ENCODE measurements around the gene CD177. TPM values are rescaled to one million over a fixed set of nuclear protein-coding genes. Genes with fewer than 3 reads are reported as not detected.

Gene CD177
- total and polyA plus RNA-seq, 2 donors (not counting 3 experiments of a cell fraction or from before 2014, with no cell fraction given): 0.18 TPM; not detected in 1

DNA sequence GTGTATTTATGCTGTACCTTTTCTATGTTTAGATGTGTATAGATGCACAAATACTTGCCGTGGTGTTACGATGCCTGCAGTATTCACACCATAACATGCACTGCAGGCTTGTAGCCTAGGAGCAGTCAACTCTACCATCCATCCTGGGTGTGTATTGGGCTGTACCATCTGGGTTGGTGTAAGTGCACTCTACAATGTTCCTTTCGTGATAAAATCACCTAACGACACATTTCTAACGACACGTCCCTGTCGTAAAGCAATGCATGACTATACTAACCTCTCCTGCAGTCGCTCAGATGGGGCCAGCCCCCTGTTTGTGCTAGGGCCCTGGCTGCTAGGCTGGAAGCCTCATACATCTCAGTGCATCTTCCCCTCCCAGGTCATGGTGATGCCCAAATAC, 18.4 kb downstream of the CD177 start:
- intact Hi-C loops (cut with micrococcal nuclease) (no loop called here), dilution Hi-C loops (cut with MboI; ENCODE audit: extremely low pct_ligation_motif_present, low sequenced_read_pairs) (no loop called here)
- Histone ChIP-seq H3K9me3 (replicated peaks; ENCODE audit: control insufficient read depth, insufficient read depth, low read length) (no peaks in the 10 kb centered on the region), H2AFZ (ENCODE audit: low read depth, low read length) (no peak overlapping the region), H3K9ac (replicated peaks; ENCODE audit: extremely low read depth, insufficient read depth, low read length) (no peak overlapping the region), H3K36me3 (ENCODE audit: control insufficient read depth in 2 of 2, extremely low read depth in 1 of 2, insufficient read depth in 2 of 2, low read length in 2 of 2) (no peaks in the 10 kb centered on the region), H3K9me1 (replicated peaks; ENCODE audit: control insufficient read depth, extremely low read depth, insufficient read depth, low read length) (no peaks in the 10 kb centered on the region), H3K4me2 (ENCODE audit: insufficient read depth, low read length) (no peak overlapping the region), H3K4me3 (replicated peaks in 1 of 3; ENCODE audit: insufficient read depth in 1 of 3, low read depth in 1 of 3, low read length in 3 of 3) (no peak overlapping the region), H3K27me3 (ENCODE audit: control insufficient read depth in 2 of 2, insufficient read depth in 2 of 2, low read length in 2 of 2) (no peaks in the 10 kb centered on the region), H3K79me2 (ENCODE audit: control insufficient read depth, insufficient read depth, low read length) (no peaks in the 10 kb centered on the region), H4K20me1 (replicated peaks; ENCODE audit: control insufficient read depth, extremely low read depth, insufficient read depth, low read length) (no peaks in the 10 kb centered on the region), H3K4me1 (ENCODE audit: control insufficient read depth, extremely low read depth, insufficient read depth, low read length) (no peaks in the 10 kb centered on the region), H3K27ac (ENCODE audit: insufficient read depth, low read depth, low read length) (no peak overlapping the region)
- POLR2A ChIA-PET: no interaction called here
- BruUV-seq (replicated peaks): no TSS peak
- TF ChIP-seq MYC (IDR thresholded peaks at IDR 0.05; ENCODE audit: low read depth, low read length) (no peak), JUN (IDR thresholded peaks at IDR 0.05; ENCODE audit: borderline replicate concordance, insufficient read depth, insufficient read length, low read depth) (no peak), EZH2 (IDR thresholded peaks at IDR 0.05; ENCODE audit: borderline replicate concordance, low read depth, low read length, severe bottlenecking) (no peak), POLR2A (IDR thresholded peaks at IDR 0.05; ENCODE audit: low read depth, low read length) (no peak), MAX (IDR thresholded peaks at IDR 0.05; ENCODE audit: insufficient read depth, insufficient read length) (no peak), GATA2 (IDR thresholded peaks at IDR 0.05; ENCODE audit: insufficient read depth, insufficient read length, low read depth, low read length) (no peak), POLR2AphosphoS5 (IDR thresholded peaks at IDR 0.05; ENCODE audit: insufficient read depth, low read depth, low read length) (no peak), CTCF (IDR thresholded peaks at IDR 0.05; ENCODE audit: extremely low read depth in 1 of 2, insufficient read depth in 1 of 2, low read depth in 1 of 2, low read length in 2 of 2) (no peak), FOS (IDR thresholded peaks at IDR 0.05; ENCODE audit: borderline replicate concordance, insufficient read depth, low read length) (no peak)
- CTCF ChIA-PET: no interaction called here
- FAIRE-seq: no peak
- no peak for DNase-seq (ENCODE audit: low read depth, low spot score)
